H1 (cell line): Measurements from ENCODE around the gene MIX23.

ENCODE experiments used
- CEBPB ChIP-seq: IDR thresholded peaks from 2 replicates; pipeline ENCODE4 v1.6.1; 2012; ENCODE audit warnings: low read depth, low read length
- CTCF ChIP-seq, 3 experiments: IDR thresholded peaks; 1 replicate in 2 of 3; 2 replicates in 1 of 3; pipeline versions ENCODE4 v1.5.1 to v1.6.1; 2011; ENCODE audit warnings: low read length in 3 of 3, mild to moderate bottlenecking in 3 of 3, inconsistent platforms in 2 of 3, low read depth in 1 of 3, moderate library complexity in 1 of 3; ENCODE audit not compliant: insufficient read depth in 1 of 3; ENCODE audit errors: control extremely low read depth in 1 of 3
- EGR1 ChIP-seq: IDR thresholded peaks from 2 replicates; pipeline ENCODE4 v1.6.1; 2011; ENCODE audit warnings: low read depth, low read length, borderline replicate concordance
- GABPA ChIP-seq: IDR thresholded peaks from 2 replicates; pipeline ENCODE4 v1.6.1; 2011; ENCODE audit warnings: mild to moderate bottlenecking, low read length, moderate library complexity, borderline replicate concordance; ENCODE audit not compliant: insufficient read depth
- POLR2AphosphoS5 ChIP-seq: IDR thresholded peaks from 2 replicates; pipeline ENCODE4 v1.6.1; 2011; ENCODE audit warnings: low read depth, low read length
- TAF1 ChIP-seq: IDR thresholded peaks from 2 replicates; pipeline ENCODE4 v1.6.1; 2011; ENCODE audit warnings: mild to moderate bottlenecking, low read depth, low read length

GRCh38 chr3:122325769-122326168 is 57.3 kb downstream of the MIX23 start:
- TF ChIP-seq CTCF (IDR thresholded peaks at IDR 0.05; ENCODE audit: control extremely low read depth in 1 of 3, insufficient read depth in 1 of 3, low read depth in 1 of 3, low read length in 3 of 3) = no peak
- TF ChIP-seq EGR1 = no peak
- TF ChIP-seq GABPA = no peak
- TF ChIP-seq CEBPB = no peak
- TF ChIP-seq TAF1 = no peak
- TF ChIP-seq POLR2AphosphoS5 = no peak
